Type B pancreatic cell (in vitro differentiated cells): ENCODE data around the gene NOD2. TPM values are rescaled to one million over a fixed set of nuclear protein-coding genes. Genes with fewer than 3 reads are reported as not detected.
A peak's percentile ranks its signal among the peaks of the same experiment; 100 is the strongest.

Source experiments
- DNase-seq: peaks from one replicate; pipeline ENCODE4 v3.0.0; 2021; ENCODE audit warnings: mixed read lengths; ENCODE audit not compliant: unreplicated experiment; ENCODE audit errors: extremely low spot score
- H3K27ac Mint-ChIP-seq: 2 replicates; pipeline ENCODE4 v1.8.0; 2021; ENCODE audit warnings: mild to moderate bottlenecking, mixed read lengths
- H3K27me3 Mint-ChIP-seq: 2 replicates; pipeline ENCODE4 v1.8.0; 2021; ENCODE audit warnings: mixed read lengths
- H3K36me3 Mint-ChIP-seq: 2 replicates; pipeline ENCODE4 v1.8.0; 2021; ENCODE audit warnings: mixed read lengths
- H3K4me1 Mint-ChIP-seq: one replicate; pipeline ENCODE4 v1.8.0; 2021; ENCODE audit warnings: mixed read lengths; ENCODE audit not compliant: unreplicated experiment
- H3K4me3 Mint-ChIP-seq: 2 replicates; pipeline ENCODE4 v1.8.0; 2021; ENCODE audit warnings: mild to moderate bottlenecking, mixed read lengths
- H3K9me3 Mint-ChIP-seq: 2 replicates; pipeline ENCODE4 v1.8.0; 2021; ENCODE audit warnings: mixed read lengths
- total RNA-seq: library from RNA; stranded (reverse); gene quantifications from 2 replicates; pipeline ENCODE4 v1.2.1, GENCODE V29; 2021; ENCODE audit warnings: low replicate concordance
- TF ChIP-seq, protein P1 (sequence below): fragments of 200-600 bp; sonication (generic); conservative IDR thresholded peaks from 2 replicates; pipeline ENCODE4 v1.5.0; 2021; ENCODE audit warnings: antibody characterized with exemption, mild to moderate bottlenecking

The NOD2 gene
- total RNA-seq, 1 donor from 2014 or later: 0.31 TPM

DNA sequence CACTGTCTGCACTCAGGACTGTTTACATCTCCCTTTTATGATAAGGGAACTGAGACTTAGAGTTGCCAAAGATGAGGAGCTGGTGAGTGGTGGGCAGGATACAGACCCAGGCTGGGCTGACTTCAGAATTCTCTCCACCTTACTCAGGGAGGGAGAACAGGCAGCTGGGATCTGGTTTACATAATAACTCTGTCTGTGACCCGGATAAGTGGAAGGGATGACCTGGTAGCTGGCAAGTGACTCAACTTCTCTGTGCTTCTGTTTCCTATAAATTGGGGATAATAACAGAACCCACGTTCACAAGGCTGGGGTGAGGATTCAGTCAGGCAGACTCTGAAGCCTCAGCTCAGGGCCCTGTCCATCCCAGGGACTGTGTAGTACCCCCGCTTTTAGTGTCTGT is 14.9 kb upstream of the NOD2 start:
- Mint-ChIP-seq H3K4me3 (no peak overlapping the region), H3K9me3 (no peaks in the 10 kb centered on the region), H3K4me1 (peaks cover 5% of the 10 kb centered on the region), H3K27ac (peak overlapping the region; percentile 3), H3K27me3 (no peaks in the 10 kb centered on the region), H3K36me3 (no peaks in the 10 kb centered on the region)
- DNase-seq: no peak
- TF ChIP-seq, protein P1, sequence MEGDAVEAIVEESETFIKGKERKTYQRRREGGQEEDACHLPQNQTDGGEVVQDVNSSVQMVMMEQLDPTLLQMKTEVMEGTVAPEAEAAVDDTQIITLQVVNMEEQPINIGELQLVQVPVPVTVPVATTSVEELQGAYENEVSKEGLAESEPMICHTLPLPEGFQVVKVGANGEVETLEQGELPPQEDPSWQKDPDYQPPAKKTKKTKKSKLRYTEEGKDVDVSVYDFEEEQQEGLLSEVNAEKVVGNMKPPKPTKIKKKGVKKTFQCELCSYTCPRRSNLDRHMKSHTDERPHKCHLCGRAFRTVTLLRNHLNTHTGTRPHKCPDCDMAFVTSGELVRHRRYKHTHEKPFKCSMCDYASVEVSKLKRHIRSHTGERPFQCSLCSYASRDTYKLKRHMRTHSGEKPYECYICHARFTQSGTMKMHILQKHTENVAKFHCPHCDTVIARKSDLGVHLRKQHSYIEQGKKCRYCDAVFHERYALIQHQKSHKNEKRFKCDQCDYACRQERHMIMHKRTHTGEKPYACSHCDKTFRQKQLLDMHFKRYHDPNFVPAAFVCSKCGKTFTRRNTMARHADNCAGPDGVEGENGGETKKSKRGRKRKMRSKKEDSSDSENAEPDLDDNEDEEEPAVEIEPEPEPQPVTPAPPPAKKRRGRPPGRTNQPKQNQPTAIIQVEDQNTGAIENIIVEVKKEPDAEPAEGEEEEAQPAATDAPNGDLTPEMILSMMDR: no peak

DNA sequence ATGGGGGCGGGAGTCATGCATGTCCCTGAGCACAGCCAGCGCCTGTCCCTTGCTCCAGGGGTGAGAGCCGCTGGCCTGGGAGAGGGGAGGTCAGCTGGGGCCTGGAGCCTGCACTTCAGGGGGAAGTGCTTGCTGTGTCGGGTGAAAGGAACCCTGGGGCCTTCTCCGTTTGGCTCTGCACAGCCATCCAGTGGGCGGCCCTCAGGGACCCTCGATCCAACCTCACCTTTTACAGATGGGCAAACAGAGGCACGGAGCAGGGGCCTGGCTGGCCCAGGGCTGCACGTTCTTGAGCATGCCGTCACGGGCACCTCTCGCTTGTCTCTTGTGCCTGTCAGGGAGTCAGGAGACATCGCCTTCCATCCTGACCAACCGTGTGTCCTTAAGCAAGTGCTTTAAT is 14.1 kb upstream of the NOD2 start:
- H3K9me3 Mint-ChIP-seq: no peaks in the 10 kb centered on the region
- no peak overlapping the region for H3K4me3 Mint-ChIP-seq
- DNase-seq: no peak
- H3K27me3 Mint-ChIP-seq: no peaks in the 10 kb centered on the region
- H3K4me1 Mint-ChIP-seq: peaks cover 5% of the 10 kb centered on the region
- TF ChIP-seq, protein P1: no peak
- H3K36me3 Mint-ChIP-seq: no peaks in the 10 kb centered on the region
- H3K27ac Mint-ChIP-seq: no peak overlapping the region

DNA sequence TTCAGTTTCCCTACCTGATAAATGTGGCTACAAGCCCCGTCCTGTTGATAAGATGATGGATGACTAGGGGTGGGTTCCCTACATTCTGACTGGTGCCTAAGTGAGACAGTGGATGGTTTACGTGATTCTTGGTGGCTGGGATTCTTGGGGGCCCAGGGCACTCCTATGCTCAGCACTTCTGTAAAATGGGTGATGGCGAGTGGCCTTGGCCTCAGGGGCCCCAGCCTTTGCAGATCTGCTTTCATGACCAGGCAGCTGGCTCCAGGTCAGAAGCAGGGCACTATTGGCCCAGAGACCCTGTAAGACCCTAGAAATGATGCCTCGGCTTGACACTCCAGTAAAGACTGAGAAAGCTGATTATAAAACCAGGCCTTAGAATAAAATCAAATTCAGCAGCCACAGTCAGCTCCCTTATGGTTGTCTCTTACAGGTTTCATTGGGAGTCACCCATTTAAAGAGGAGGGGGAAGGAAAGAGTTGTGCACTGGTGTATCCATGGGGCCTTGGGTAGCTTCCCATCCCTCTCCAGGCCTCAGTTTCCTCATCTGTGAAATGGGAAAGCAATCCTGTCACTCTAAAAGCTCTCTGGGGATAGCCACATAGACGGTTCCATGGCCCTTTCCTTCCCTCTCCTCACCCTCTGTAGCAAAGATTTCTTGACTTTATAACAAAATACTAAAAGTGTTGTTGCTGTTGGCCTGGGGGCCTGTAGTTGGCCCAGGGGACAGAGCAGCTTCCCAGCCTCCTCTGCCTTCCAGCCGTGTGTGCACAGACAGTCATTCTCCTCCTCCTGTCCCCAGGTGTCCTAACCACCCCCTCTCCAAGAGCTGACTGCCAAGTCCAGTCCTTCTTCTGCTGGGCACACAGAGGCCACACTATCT is 13.5 kb upstream of the NOD2 start:
- Mint-ChIP-seq H3K4me1 (peaks cover 5% of the 10 kb centered on the region), H3K27ac (no peak overlapping the region), H3K9me3 (no peaks in the 10 kb centered on the region), H3K36me3 (no peaks in the 10 kb centered on the region), H3K27me3 (no peaks in the 10 kb centered on the region), H3K4me3 (no peak overlapping the region)
- TF ChIP-seq, protein P1: no peak
- no peak for DNase-seq

DNA sequence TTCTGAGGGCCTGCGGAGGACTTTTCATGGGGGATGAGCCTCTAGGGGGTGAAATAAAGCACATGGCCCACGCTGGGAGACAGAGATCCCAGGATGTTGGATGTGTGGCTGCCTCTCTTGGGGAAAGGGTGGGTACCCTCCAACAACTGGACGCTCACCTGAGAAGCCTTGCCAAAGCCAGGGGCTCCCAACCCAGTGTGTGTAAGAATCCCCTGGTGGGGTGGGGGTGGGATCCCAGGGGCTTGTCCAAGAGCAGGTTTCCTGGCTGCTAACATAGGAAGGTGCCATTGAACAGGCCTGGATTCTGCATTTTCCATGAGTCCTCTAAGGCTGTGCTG is 12.9 kb upstream of the NOD2 start:
- Mint-ChIP-seq H3K9me3 (no peaks in the 10 kb centered on the region), H3K4me1 (peaks cover 5% of the 10 kb centered on the region), H3K36me3 (no peaks in the 10 kb centered on the region), H3K27ac (no peak overlapping the region), H3K4me3 (no peak overlapping the region), H3K27me3 (no peaks in the 10 kb centered on the region)
- TF ChIP-seq, protein P1: no peak
- no peak for DNase-seq

DNA sequence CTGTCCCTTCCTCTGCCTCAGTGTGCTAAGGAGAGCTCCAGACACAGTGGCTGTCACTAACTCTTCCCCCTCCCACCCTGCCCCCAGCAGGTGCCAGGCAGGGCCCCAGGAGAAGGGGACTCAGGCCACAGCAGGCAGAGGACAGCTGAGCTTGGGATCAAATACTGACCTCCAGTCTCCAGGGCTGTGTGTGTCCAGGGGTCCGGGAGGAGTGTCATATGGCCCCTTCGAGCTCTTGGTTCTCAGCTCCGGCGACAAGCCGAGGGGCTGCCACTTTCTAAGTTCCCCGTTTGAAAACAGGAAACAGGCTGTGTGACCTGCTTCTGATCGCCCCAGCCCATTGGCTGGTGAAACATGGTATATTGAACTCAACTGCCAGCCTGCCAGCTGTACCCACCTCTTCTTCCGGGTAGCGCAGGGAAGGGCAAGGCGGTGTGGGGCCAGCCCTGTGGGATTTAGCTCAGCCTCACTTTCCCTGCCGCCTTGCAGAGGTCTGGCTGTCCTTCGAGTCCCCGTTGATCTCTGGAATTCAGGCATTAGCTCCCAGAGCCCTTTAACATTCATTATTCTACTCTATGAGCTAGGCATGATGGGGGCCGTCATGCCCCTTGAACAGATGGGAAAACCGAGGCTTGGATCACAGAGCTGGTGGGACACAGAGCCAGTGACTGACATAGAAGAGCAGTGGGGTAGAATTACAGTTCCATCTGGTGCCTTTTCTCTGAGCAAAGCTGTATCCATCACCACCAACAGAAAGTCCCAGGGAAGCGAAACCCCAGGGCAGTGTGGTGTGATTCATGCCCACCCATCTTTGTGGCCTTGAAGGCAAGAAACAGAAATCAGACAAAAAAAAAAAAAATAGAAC is 12.2 kb upstream of the NOD2 start, which contains the start of gene SNX20:
TSS of gene SNX20 (minus strand) at position 292 of the 865 bp plus-strand sequence. CDS start 3,786 bp downstream, outside the sequence.
- Mint-ChIP-seq H3K4me3 (no peak within 1 kb of the TSS), H3K27ac (no peak within 1 kb of the TSS), H3K4me1 (peaks cover 5% of the 10 kb centered on the region), H3K27me3 (no peaks in the 10 kb centered on the region), H3K36me3 (no peaks in the 10 kb centered on the region), H3K9me3 (no peaks in the 10 kb centered on the region)
- DNase-seq: no peak
- TF ChIP-seq, protein P1: no peak
